ENCODE data around the gene OTX2.

The OTX2 gene

DNA sequence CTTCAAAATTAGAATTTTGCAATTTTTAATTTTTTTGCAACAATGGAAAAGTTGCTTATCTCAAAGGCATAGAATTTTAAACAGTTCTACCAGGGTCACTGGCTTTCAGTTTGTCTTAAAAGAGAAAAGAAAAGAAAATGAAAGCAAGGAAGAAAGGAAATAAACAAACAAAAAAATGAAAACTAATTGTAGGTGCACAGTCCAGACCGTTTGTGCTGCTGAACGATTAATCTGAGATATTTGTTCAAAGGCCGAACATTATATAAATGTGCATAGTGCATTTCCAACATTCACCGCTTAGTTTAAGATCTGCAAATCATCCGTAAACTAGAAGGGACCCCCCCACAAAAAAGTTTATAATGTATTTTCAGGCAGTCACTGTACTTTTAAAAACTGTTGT is 5.5 kb upstream of the OTX2 start:
- no peak overlapping the region for H2AFZ ChIP-seq (ENCODE audit: low read depth, low read length, severe bottlenecking)
- H3K27ac ChIP-seq (ENCODE audit: low read depth, low read length): no peak overlapping the region
- H3K9me2 ChIP-seq (replicated peaks; ENCODE audit: insufficient read depth, low read length): no peaks in the 10 kb centered on the region
- no peak overlapping the region for H3K4me2 ChIP-seq (ENCODE audit: low read depth, low read length, poor library complexity, severe bottlenecking)
- H3K9ac ChIP-seq (ENCODE audit: low read length): no peak overlapping the region
- no peaks in the 10 kb centered on the region for H3F3A ChIP-seq (ENCODE audit: insufficient read depth)
- no peaks in the 10 kb centered on the region for H3K9me3 ChIP-seq (ENCODE audit: insufficient read depth, low read length)
- no peak for TF ChIP-seq EZH2phosphoT487 (conservative IDR thresholded peaks at IDR 0.05; ENCODE audit: low read length)
- TF ChIP-seq, protein P1, sequence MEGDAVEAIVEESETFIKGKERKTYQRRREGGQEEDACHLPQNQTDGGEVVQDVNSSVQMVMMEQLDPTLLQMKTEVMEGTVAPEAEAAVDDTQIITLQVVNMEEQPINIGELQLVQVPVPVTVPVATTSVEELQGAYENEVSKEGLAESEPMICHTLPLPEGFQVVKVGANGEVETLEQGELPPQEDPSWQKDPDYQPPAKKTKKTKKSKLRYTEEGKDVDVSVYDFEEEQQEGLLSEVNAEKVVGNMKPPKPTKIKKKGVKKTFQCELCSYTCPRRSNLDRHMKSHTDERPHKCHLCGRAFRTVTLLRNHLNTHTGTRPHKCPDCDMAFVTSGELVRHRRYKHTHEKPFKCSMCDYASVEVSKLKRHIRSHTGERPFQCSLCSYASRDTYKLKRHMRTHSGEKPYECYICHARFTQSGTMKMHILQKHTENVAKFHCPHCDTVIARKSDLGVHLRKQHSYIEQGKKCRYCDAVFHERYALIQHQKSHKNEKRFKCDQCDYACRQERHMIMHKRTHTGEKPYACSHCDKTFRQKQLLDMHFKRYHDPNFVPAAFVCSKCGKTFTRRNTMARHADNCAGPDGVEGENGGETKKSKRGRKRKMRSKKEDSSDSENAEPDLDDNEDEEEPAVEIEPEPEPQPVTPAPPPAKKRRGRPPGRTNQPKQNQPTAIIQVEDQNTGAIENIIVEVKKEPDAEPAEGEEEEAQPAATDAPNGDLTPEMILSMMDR (IDR thresholded peaks at IDR 0.05; ENCODE audit: insufficient read depth, low read length, poor library complexity, severe bottlenecking): no peak
- no peaks in the 10 kb centered on the region for H3K36me3 ChIP-seq (ENCODE audit: low read length)
- no peak overlapping the region for H3K4me3 ChIP-seq (ENCODE audit: insufficient read depth, low read length, poor library complexity, severe bottlenecking)
- no peaks in the 10 kb centered on the region for H3K27me3 ChIP-seq (ENCODE audit: low read length)
- no peaks in the 10 kb centered on the region for H4K20me1 ChIP-seq (ENCODE audit: low read depth, low read length)
- no peaks in the 10 kb centered on the region for H3K79me2 ChIP-seq (ENCODE audit: insufficient read depth, low read length)

DNA sequence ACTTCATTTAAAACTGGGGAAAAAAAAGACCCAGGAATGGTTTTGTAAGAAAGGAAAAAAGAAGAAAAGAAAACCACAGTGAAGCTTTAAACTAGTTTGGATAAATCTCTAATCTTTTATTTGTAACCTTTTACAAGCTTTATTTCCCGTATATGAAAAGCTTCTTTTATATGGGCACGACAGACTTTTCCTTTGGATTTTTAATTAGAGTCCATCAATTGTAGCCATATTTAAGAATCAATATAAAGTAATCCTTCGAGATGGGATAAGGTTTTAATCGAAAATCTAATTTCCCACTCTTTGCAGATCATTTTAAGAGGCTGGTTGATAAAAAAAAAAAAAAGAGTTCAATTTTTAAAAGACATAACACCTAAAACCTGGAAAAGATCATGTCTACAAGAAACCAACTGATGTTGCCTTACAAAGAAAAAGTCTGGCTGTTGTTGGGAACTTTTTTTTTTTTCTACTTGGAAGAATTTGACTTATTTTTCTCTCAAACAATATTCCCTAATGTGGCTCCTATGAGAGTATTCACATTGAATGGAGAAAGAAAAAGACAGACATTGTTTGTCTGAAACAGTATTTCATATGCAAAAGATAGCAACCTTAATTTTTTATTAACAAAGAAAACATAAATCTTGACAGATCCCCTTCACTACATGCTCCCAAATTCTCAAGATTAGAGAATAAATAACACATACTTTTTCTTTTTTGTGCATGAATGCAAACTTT is 4.9 kb upstream of the OTX2 start:
- H3F3A ChIP-seq (ENCODE audit: insufficient read depth): no peaks in the 10 kb centered on the region
- no peaks in the 10 kb centered on the region for H3K9me2 ChIP-seq (replicated peaks; ENCODE audit: insufficient read depth, low read length)
- H2AFZ ChIP-seq (ENCODE audit: low read depth, low read length, severe bottlenecking): no peak overlapping the region
- no peak overlapping the region for H3K27ac ChIP-seq (ENCODE audit: low read depth, low read length)
- H3K27me3 ChIP-seq (ENCODE audit: low read length): no peaks in the 10 kb centered on the region
- no peaks in the 10 kb centered on the region for H4K20me1 ChIP-seq (ENCODE audit: low read depth, low read length)
- no peak overlapping the region for H3K9ac ChIP-seq (ENCODE audit: low read length)
- no peaks in the 10 kb centered on the region for H3K79me2 ChIP-seq (ENCODE audit: insufficient read depth, low read length)
- no peak for TF ChIP-seq EZH2phosphoT487 (conservative IDR thresholded peaks at IDR 0.05; ENCODE audit: low read length)
- TF ChIP-seq, protein P1 (IDR thresholded peaks at IDR 0.05; ENCODE audit: insufficient read depth, low read length, poor library complexity, severe bottlenecking): no peak
- H3K4me2 ChIP-seq (ENCODE audit: low read depth, low read length, poor library complexity, severe bottlenecking): no peak overlapping the region
- H3K36me3 ChIP-seq (ENCODE audit: low read length): no peaks in the 10 kb centered on the region
- H3K4me3 ChIP-seq (ENCODE audit: insufficient read depth, low read length, poor library complexity, severe bottlenecking): no peak overlapping the region
- H3K9me3 ChIP-seq (ENCODE audit: insufficient read depth, low read length): no peaks in the 10 kb centered on the region

DNA sequence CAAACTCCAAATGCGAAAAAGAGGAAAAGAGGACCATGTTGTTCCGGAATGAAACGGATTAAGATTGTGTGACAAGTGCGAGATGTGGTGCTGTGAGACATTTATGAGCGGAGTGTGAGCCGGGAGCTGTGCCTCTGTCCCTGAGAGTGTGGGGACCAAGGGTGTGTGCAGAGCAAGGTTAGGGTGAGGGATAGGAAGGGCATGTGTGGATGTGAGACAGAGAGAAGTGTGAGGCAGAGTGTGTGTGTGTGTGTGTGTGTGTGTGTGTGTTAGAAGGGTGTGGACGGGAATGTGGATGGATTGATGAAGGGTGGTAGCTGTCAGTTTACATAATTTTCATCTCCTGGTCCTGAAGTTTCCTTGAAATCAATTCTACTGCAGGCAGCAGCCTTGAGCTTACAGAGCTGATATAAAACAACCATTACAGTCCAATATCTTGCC is 4.3 kb upstream of the OTX2 start:
- Histone ChIP-seq H3F3A (ENCODE audit: insufficient read depth) (no peaks in the 10 kb centered on the region), H3K4me2 (ENCODE audit: low read depth, low read length, poor library complexity, severe bottlenecking) (no peak overlapping the region), H3K9me2 (replicated peaks; ENCODE audit: insufficient read depth, low read length) (no peaks in the 10 kb centered on the region), H3K9me3 (ENCODE audit: insufficient read depth, low read length) (no peaks in the 10 kb centered on the region), H3K79me2 (ENCODE audit: insufficient read depth, low read length) (no peaks in the 10 kb centered on the region), H3K9ac (ENCODE audit: low read length) (no peak overlapping the region), H3K27me3 (ENCODE audit: low read length) (no peaks in the 10 kb centered on the region), H3K4me3 (ENCODE audit: insufficient read depth, low read length, poor library complexity, severe bottlenecking) (no peak overlapping the region), H2AFZ (ENCODE audit: low read depth, low read length, severe bottlenecking) (no peak overlapping the region), H4K20me1 (ENCODE audit: low read depth, low read length) (no peaks in the 10 kb centered on the region), H3K27ac (ENCODE audit: low read depth, low read length) (no peak overlapping the region), H3K36me3 (ENCODE audit: low read length) (no peaks in the 10 kb centered on the region)
- no peak for TF ChIP-seq EZH2phosphoT487 (conservative IDR thresholded peaks at IDR 0.05; ENCODE audit: low read length)
- TF ChIP-seq, protein P1 (IDR thresholded peaks at IDR 0.05; ENCODE audit: insufficient read depth, low read length, poor library complexity, severe bottlenecking): no peak

All from SU-DHL-6 (cell line).